Ovary (tissue), 9 donors: ENCODE measurements around the gene QPCT. TPM values are rescaled to one million over a fixed set of nuclear protein-coding genes. Genes with fewer than 3 reads are reported as not detected.
"Not testable (repeated sequence)": the region's sequence is repeated elsewhere in the genome, so short reads cannot be mapped to it uniquely, and the experiment has no call there.

Experiments used
- DNase-seq, 5 donors: peaks; one replicate each; pipeline ENCODE4 v3.0.0-alpha.2; 2019 to 2020
- H3K27ac ChIP-seq, 2 donors: fragments of 200-600 bp; one replicate each; pipeline versions ENCODE4 v1.5.1 to v1.8.0; 2019 to 2022
- H3K27me3 ChIP-seq: fragments of 200-600 bp; one replicate; pipeline ENCODE4 v1.8.0; 2022
- H3K36me3 ChIP-seq: fragments of 200-600 bp; sonication (generic); one replicate; pipeline ENCODE4 v1.5.1; 2019
- H3K4me1 ChIP-seq: one replicate; pipeline ENCODE4 v1.8.1; 2013; ENCODE audit warnings: mild to moderate bottlenecking, moderate library complexity; ENCODE audit not compliant: insufficient read depth
- H3K4me3 ChIP-seq: fragments of 200-600 bp; sonication (generic); one replicate; pipeline ENCODE4 v1.5.1; 2017
- H3K9me3 ChIP-seq, 2 donors: fragments of 200-600 bp in 1 of 2; sonication (generic) in 1 of 2; one replicate each; pipeline versions ENCODE4 v1.5.1 to v1.8.1; 2013 to 2019; ENCODE audit warnings: mild to moderate bottlenecking in 1 of 2, moderate library complexity in 1 of 2
- CTCF ChIP-seq, 3 donors: fragments of 450-650 bp in 2 of 3; fragments of 200-600 bp in 1 of 3; IDR thresholded peaks; one replicate each; pipeline versions ENCODE4 v1.5.1 to v1.8.0; 2016 to 2022; ENCODE audit warnings: antibody characterized with exemption in 3 of 3, mild to moderate bottlenecking in 1 of 3
- EP300 ChIP-seq: sonication (generic); formaldehyde crosslinking; IDR thresholded peaks from one replicate; pipeline ENCODE4 v1.6.1; 2017; ENCODE audit warnings: antibody characterized with exemption
- POLR2A ChIP-seq: fragments of 450-650 bp; IDR thresholded peaks from one replicate; pipeline ENCODE4 v1.6.1; 2017; ENCODE audit warnings: antibody characterized with exemption, mild to moderate bottlenecking, moderate library complexity
- WGBS, 3 donors: extraction: QIAGEN DNeasy Blood & Tissue Kit in 1 of 3; methylation state at CpG; one replicate each; pipeline versions ENCODE4 v1.1.5 to v1.1.7; 2013 to 2017; 5-methylcytosine and 5-hydroxymethylcytosine counted together
- intact Hi-C, 4 donors: fragments of 100-400 bp; cut with DNase I; formaldehyde crosslinking; loops; one replicate each; pipeline versions ENCODE4 v1.11.0 to v1.15.1; 2022 to 2023
- polyA plus RNA-seq, 2 donors: library from polyadenylated mRNA; stranded (reverse); fragments of 200-250 nt in 1 of 2; fragments of 350-450 nt in 1 of 2; fragmentation: Illumina TruSeq in 1 of 2; extraction: RNeasy Lipid Tissue Mini Kit (QIAGEN cat#74804) in 1 of 2; gene quantifications; one replicate each; pipeline ENCODE4 v1.2.3, GENCODE V29; 2013 to 2014
- total RNA-seq, 7 donors: library from RNA; depleted of rRNA in 2 of 7; stranded (reverse); fragments of >200 nt in 2 of 7; fragmentation: NEBNext Ultra II Directional in 3 of 7; extraction: Animal tissue kit (Norgen Biotek cat#: 25700) in 3 of 7; gene quantifications; one replicate each; pipeline versions ENCODE4 v1.1.0 to v1.2.4, GENCODE V29; 2016 to 2023
- donor health status: DM: no; HTN: no; CAD: no; lungs with moderate emphysema.
- donor health status: DM: no; HTN: no; CAD: no.
- donor health status: Bipolar disorder and iron deficiency.
- donor health status: DM: yes; HTN: yes; CAD: no.
- donor health status: DM: no; HTN: no; CAD: no.
- donor health status: DM: yes; HTN: yes; CAD: no.

Gene QPCT
- total and polyA plus RNA-seq, 9 donors = 0.35 to 17.7 (median 1.5) TPM

GRCh38 chr2:37378411-37378810, 34.0 kb downstream of the QPCT start:
- TF ChIP-seq POLR2A = no peak
- TF ChIP-seq CTCF (IDR thresholded peaks at IDR 0.05) = no peak
- TF ChIP-seq EP300 = no peak
- WGBS, 3 donors = 81 to 91% (median 86%) methylated on average over 7 of the region's 7 CpGs
- no peaks in the 10 kb centered on the region for H3K4me1 ChIP-seq

GRCh38 chr2:37379881-37380296, 35.5 kb downstream of the QPCT start:
- DNase-seq = peak in 1 of 5 donors; percentile 39
- H3K36me3 ChIP-seq = no peaks in the 10 kb centered on the region
- H3K4me1 ChIP-seq = no peaks in the 10 kb centered on the region
- no peaks in the 10 kb centered on the region for H3K9me3 ChIP-seq
- H3K27ac ChIP-seq = no peak overlapping the region
- no peak overlapping the region for H3K4me3 ChIP-seq
- intact Hi-C loops = no loop called here
- WGBS, 3 donors = 53 to 69% (median 60%) methylated on average over 5 of the region's 5 CpGs
- no peaks in the 10 kb centered on the region for H3K27me3 ChIP-seq
- TF ChIP-seq POLR2A (no peak), EP300 (no peak), CTCF (IDR thresholded peaks at IDR 0.05) (no peak)

More at GRCh38 chr2:37378411-37378810, 34.0 kb downstream of the QPCT start:
- Histone ChIP-seq H3K4me3 (no peak overlapping the region), H3K27me3 (no peaks in the 10 kb centered on the region), H3K9me3 (no peaks in the 10 kb centered on the region), H3K27ac (no peak overlapping the region), H3K36me3 (no peaks in the 10 kb centered on the region)
- intact Hi-C loops = no loop called here
- no peak for DNase-seq

GRCh38 chr2:37380787-37381186, 36.4 kb downstream of the QPCT start:
- intact Hi-C loops, DNase-seq, H3K36me3 ChIP-seq, H3K9me3 ChIP-seq, H3K4me3 ChIP-seq, H3K27me3 ChIP-seq, H3K27ac ChIP-seq, H3K4me1 ChIP-seq: not testable (repeated sequence)
- 75 to 80% (median 77%) methylated on average over 4 of the region's 4 CpGs for WGBS, 3 donors

DNA sequence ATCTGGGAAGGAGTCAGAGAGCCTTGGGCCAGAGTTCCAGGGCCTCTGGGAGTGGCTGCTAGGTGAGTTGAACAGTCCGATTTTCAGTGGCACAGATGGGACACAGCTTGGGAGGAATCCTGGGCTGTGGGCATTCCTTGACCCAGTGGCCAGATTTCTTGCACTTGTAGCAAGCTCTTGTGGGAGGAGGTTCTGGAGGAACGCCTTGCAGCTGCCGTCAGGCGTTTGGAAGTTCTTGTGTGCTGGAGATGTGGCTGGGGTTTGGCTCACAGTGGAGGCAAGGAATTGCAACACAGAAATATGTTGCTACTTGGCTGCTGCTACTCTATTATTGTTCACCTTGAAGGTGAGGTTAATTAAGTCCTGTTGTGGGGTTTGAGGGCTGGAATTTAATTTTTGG, 39.8 kb downstream of the QPCT start:
- H3K36me3 ChIP-seq, DNase-seq, H3K4me3 ChIP-seq, H3K27ac ChIP-seq, H3K27me3 ChIP-seq, H3K9me3 ChIP-seq, intact Hi-C loops, H3K4me1 ChIP-seq: not testable (repeated sequence)
- WGBS, 3 donors = 23 to 26% (median 24%) methylated on average over 4 of the region's 4 CpGs

DNA sequence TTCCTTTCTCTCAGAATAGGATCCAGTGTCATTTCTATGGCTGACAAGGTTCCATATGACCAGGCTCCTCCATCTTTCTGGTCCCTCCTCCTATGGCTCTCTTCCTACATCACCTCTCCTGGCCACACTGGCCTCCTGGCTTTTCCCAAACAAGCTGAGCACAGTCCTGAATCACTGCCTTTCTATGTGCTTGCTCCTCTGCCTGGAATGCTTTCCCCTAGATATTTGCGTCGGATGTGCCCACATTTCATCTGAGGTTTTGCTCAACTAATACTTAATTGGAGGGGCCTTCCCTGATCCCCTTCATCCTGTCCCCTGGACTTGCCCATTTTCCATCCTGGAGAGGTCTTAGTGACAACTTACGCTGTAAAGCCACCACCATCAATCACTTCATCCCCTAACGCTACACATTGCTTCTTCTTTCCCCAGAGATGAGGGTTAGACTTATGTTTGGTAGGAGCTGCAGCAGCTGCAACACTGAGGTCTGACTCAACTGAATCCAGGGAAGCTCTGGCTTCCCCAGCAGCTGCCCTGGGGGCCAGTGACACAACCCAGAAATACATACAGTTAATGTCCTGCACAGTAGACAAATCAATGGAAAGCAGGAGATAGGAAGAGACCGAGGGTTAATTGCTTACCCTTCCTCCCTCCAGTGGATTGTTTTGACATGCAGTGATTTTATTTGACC, 42.9 kb downstream of the QPCT start:
- H3K36me3 ChIP-seq = no peaks in the 10 kb centered on the region
- no peaks in the 10 kb centered on the region for H3K9me3 ChIP-seq
- DNase-seq = no peak
- H3K4me1 ChIP-seq = no peaks in the 10 kb centered on the region
- WGBS, 3 donors = 74 to 86% (median 85%) methylated on average over 5 of the region's 5 CpGs
- intact Hi-C loops = no loop called here
- no peak overlapping the region for H3K27ac ChIP-seq
- H3K4me3 ChIP-seq = no peak overlapping the region
- no peaks in the 10 kb centered on the region for H3K27me3 ChIP-seq
- no peak for TF ChIP-seq EP300
- no peak for TF ChIP-seq CTCF (IDR thresholded peaks at IDR 0.05)
- no peak for TF ChIP-seq POLR2A
